Ishikawa (cell line): ENCODE measurements around the gene OSER1.

ENCODE experiments used
- CEBPB ChIP-seq: IDR thresholded peaks from 2 replicates; pipeline ENCODE4 v1.6.1; 2012
- CREB1 ChIP-seq: IDR thresholded peaks from 2 replicates; pipeline ENCODE4 v1.6.1; 2012; ENCODE audit warnings: low read depth
- EGR1 ChIP-seq: IDR thresholded peaks from 2 replicates; pipeline ENCODE4 v1.6.1; 2012
- EP300 ChIP-seq: IDR thresholded peaks from 2 replicates; pipeline ENCODE4 v1.6.1; 2012; ENCODE audit warnings: borderline replicate concordance
- FOXM1 ChIP-seq: IDR thresholded peaks from 2 replicates; pipeline ENCODE4 v1.6.1; 2012; ENCODE audit warnings: low read depth, borderline replicate concordance
- MAX ChIP-seq: IDR thresholded peaks from 2 replicates; pipeline ENCODE4 v1.6.1; 2012
- NFIC ChIP-seq: IDR thresholded peaks from 2 replicates; pipeline ENCODE4 v1.6.1; 2012
- RAD21 ChIP-seq: IDR thresholded peaks from 2 replicates; pipeline ENCODE4 v1.6.1; 2012; ENCODE audit warnings: low read depth
- REST ChIP-seq: IDR thresholded peaks from 2 replicates; pipeline ENCODE4 v1.6.1; 2012; ENCODE audit warnings: low read depth, mild to moderate bottlenecking
- TAF1 ChIP-seq: IDR thresholded peaks from 2 replicates; pipeline ENCODE4 v1.6.1; 2012; ENCODE audit warnings: low read depth, mild to moderate bottlenecking
- TCF12 ChIP-seq: IDR thresholded peaks from 2 replicates; pipeline ENCODE4 v1.6.1; 2012; ENCODE audit warnings: low read depth
- TEAD4 ChIP-seq: IDR thresholded peaks from 2 replicates; pipeline ENCODE4 v1.6.1; 2012
- USF1 ChIP-seq: IDR thresholded peaks from 2 replicates; pipeline ENCODE4 v1.6.1; 2012
- YY1 ChIP-seq: IDR thresholded peaks from 2 replicates; pipeline ENCODE4 v1.6.1; 2012; ENCODE audit warnings: low read depth
- ZBTB7A ChIP-seq: IDR thresholded peaks from 2 replicates; pipeline ENCODE4 v1.6.1; 2012; ENCODE audit warnings: low read depth

Gene OSER1

GRCh38 chr20:44154521-44155001 lies 56.0 kb downstream of the OSER1 start:
- TF ChIP-seq USF1, result no peak
- no peak for TF ChIP-seq NFIC
- no peak for TF ChIP-seq FOXM1
- TF ChIP-seq TAF1, result no peak

GRCh38 chr20:44153636-44154043 lies 56.9 kb downstream of the OSER1 start:
- TF ChIP-seq EP300 (no peak), USF1 (no peak), TEAD4 (no peak), TAF1 (no peak), NFIC (no peak), YY1 (no peak), ZBTB7A (no peak), EGR1 (no peak), TCF12 (no peak), CREB1 (no peak), CEBPB (no peak), REST (no peak), MAX (no peak), FOXM1 (no peak), RAD21 (no peak)

GRCh38 chr20:44151621-44152416 lies 58.8 kb downstream of the OSER1 start:
- TF ChIP-seq EGR1, result no peak
- TF ChIP-seq USF1, result no peak
- TF ChIP-seq TEAD4, result no peak
- no peak for TF ChIP-seq EP300
- no peak for TF ChIP-seq TAF1
- no peak for TF ChIP-seq CEBPB
- no peak for TF ChIP-seq ZBTB7A
- TF ChIP-seq TCF12, result no peak
- TF ChIP-seq NFIC, result no peak
- no peak for TF ChIP-seq CREB1
- no peak for TF ChIP-seq RAD21
- no peak for TF ChIP-seq REST
- TF ChIP-seq FOXM1, result no peak

- TF ChIP-seq NFIC (no peak), CEBPB (no peak)
These were observed 64.3 kb downstream of the OSER1 start for GRCh38 chr20:44146272-44146671.
